ENCODE data around the gene FRYL. TPM values are rescaled to one million over a fixed set of nuclear protein-coding genes. Genes with fewer than 3 reads are reported as not detected.

The FRYL gene
- total and polyA plus RNA-seq, 2 of the 8 experiments (the other 6 are each of a cell fraction or from before 2014, with no cell fraction given), result 8.0 to 36.5 TPM

GRCh38 chr4:48664938-48665337 lies 115.1 kb downstream of the FRYL start:
- Histone ChIP-seq H3K4me1 (replicated peaks in 1 of 4; ENCODE audit: control insufficient read depth in 3 of 4, insufficient read depth in 4 of 4, low read length in 3 of 4) (no peaks in the 10 kb centered on the region), H3K56ac (replicated peaks; ENCODE audit: insufficient read length, low read depth, low read length) (no peak overlapping the region), H3K79me2 (ENCODE audit: control insufficient read depth in 1 of 2, insufficient read depth in 2 of 2, low read length in 2 of 2) (peaks cover 0 to 30% of the 10 kb centered on the region in 2 experiments; a peak in 2 of 4 replicates), H4K20me1 (replicated peaks in 1 of 2; ENCODE audit: control insufficient read depth in 1 of 2, insufficient read depth in 2 of 2, low read length in 2 of 2) (peaks cover 0 to 3% of the 10 kb centered on the region in 2 experiments), H3K27me3 (replicated peaks in 1 of 4; ENCODE audit: control insufficient read depth in 3 of 4, extremely low read depth in 1 of 4, insufficient read depth in 3 of 4, low read length in 3 of 4) (no peaks in the 10 kb centered on the region), H3K9ac (replicated peaks in 1 of 4; ENCODE audit: extremely low read depth in 1 of 4, low read depth in 3 of 4, low read length in 3 of 4) (peak overlapping the region in 1 of 4 experiments; percentile 49; a peak in 1 of 7 replicates), H2AFZ (ENCODE audit: low read length) (no peak overlapping the region), H2BK20ac (ENCODE audit: low read length) (no peak overlapping the region), H2BK12ac (ENCODE audit: low read depth, low read length) (no peak overlapping the region), H3K23ac (ENCODE audit: insufficient read length) (no peak overlapping the region), H2AK5ac (ENCODE audit: low read depth, low read length) (no peak overlapping the region), H4K5ac (ENCODE audit: insufficient read length, low read depth, low read length) (no peak overlapping the region), H3K4ac (replicated peaks; ENCODE audit: insufficient read length, low read depth, low read length) (no peak overlapping the region), H4K91ac (replicated peaks; ENCODE audit: insufficient read length, low read length) (no peak overlapping the region), H2BK15ac (ENCODE audit: low read length) (no peak overlapping the region), H2BK120ac (replicated peaks; ENCODE audit: low read depth, low read length) (no peak overlapping the region), H2BK5ac (ENCODE audit: low read depth, low read length) (no peak overlapping the region), H3K9me3 (ENCODE audit: insufficient read depth in 2 of 2, low read depth in 1 of 2, low read length in 1 of 2) (no peaks in the 10 kb centered on the region), H3K36me3 (ENCODE audit: control insufficient read depth in 2 of 4, insufficient read depth in 4 of 4, low read length in 3 of 4) (no peaks in the 10 kb centered on the region), H3K4me2 (ENCODE audit: insufficient read depth in 1 of 2, low read depth in 2 of 2, low read length in 2 of 2) (no peak overlapping the region), H3K14ac (ENCODE audit: insufficient read length) (no peak overlapping the region), H3K23me2 (ENCODE audit: low read depth, low read length) (no peaks in the 10 kb centered on the region), H3K79me1 (ENCODE audit: low read depth, low read length) (peaks cover 4% of the 10 kb centered on the region; the same call in 1 of the 2 replicates), H3K18ac (ENCODE audit: extremely low read depth, low read length) (no peak overlapping the region), H3K4me3 (ENCODE audit: extremely low read depth in 1 of 4, insufficient read depth in 2 of 4, low read depth in 3 of 4, low read length in 4 of 4) (no peak overlapping the region), H4K8ac (ENCODE audit: extremely low read depth, insufficient read depth, low read length) (no peak overlapping the region), H3K27ac (ENCODE audit: low read depth, low read length) (no peak overlapping the region)
- CTCF ChIA-PET (ENCODE audit: partially characterized antibody), result no interaction called here
- DNase-seq (ENCODE audit: low read depth in 1 of 2, low spot score in 2 of 2), result no peak
- POLR2A ChIA-PET (ENCODE audit: partially characterized antibody), result interaction anchor here (0.8 to 1.0 kb wide), 2 partner anchors 14 to 86 kb away, joined by 3 read pairs; no protein-coding TSS in a partner anchor
- FAIRE-seq, result no peak
- TF ChIP-seq TEAD4 (IDR thresholded peaks at IDR 0.05; ENCODE audit: low read depth, low read length) (no peak), SAP30 (IDR thresholded peaks at IDR 0.05; ENCODE audit: insufficient read depth, insufficient replicate concordance, low read length) (no peak), BRCA1 (IDR thresholded peaks at IDR 0.05; ENCODE audit: low read depth, low read length) (no peak), EP300 (IDR thresholded peaks at IDR 0.05; ENCODE audit: borderline replicate concordance in 1 of 2, low read depth in 2 of 2, low read length in 2 of 2) (no peak), RFX5 (IDR thresholded peaks at IDR 0.05; ENCODE audit: borderline replicate concordance, low read depth, low read length) (no peak), YY1 (IDR thresholded peaks at IDR 0.05; ENCODE audit: low read depth, low read length) (no peak), RAD21 (IDR thresholded peaks at IDR 0.05 in 1 of 2, conservative IDR thresholded peaks at IDR 0.05 in 1 of 2; ENCODE audit: low read depth in 2 of 2, low read length in 2 of 2) (no peak), TAF1 (IDR thresholded peaks at IDR 0.05; ENCODE audit: low read depth, low read length) (no peak), CBX8 (IDR thresholded peaks at IDR 0.05; ENCODE audit: borderline replicate concordance, low read depth, low read length) (no peak), TAF7 (optimal IDR thresholded peaks at IDR 0.05; ENCODE audit: borderline replicate concordance, low read depth, low read length) (no peak), POLR2AphosphoS5 (IDR thresholded peaks at IDR 0.05; ENCODE audit: low read depth, low read length) (no peak)

All from H1 (cell line).